ENCODE data around the gene BEST4.
A peak's percentile ranks its signal among the peaks of the same experiment; 100 is the strongest.
"Not testable (repeated sequence)": the region's sequence is repeated elsewhere in the genome, so short reads cannot be mapped to it uniquely, and the experiment has no call there.

BEST4 gene

DNA sequence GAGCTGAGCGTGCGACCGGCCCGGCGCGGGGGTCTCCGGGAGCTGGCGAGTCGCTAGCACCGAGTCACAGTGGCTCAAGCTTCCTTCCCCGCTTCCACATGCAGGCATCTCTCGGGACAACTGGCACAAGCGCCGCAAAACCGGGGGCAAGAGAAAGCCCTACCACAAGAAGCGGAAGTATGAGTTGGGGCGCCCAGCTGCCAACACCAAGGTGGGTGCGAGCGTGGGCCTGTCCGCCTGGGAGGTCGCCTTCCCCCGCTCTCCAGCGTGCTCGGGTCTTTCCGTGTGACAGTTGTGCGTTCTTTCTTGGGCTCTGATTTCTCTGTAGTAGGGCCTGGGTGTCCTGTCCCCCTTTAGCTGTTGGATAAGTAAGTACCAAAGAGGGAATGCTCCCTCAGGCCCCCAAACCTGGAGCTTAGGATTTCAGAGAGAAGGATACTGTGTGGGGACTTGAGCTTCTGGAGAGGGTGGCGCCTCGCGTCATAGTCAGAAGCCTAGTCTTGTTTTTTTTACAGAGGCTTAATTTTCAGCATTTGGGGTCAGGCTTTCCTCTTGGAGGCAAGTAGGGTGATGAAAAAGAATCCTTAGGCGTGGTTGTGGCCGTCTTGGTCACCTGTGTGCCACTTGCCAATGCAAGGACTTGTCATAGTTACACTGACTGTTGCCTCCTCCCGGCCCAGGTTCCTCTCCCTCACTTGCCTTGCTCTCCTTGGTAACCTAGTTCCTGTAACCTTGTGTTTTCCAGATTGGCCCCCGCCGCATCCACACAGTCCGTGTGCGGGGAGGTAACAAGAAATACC is 11.8 kb downstream of the BEST4 start:
- H3K4me3 ChIP-seq (ENCODE audit: control insufficient read depth, low read depth, low read length), result peak overlapping the region; percentile 83
- TF ChIP-seq, protein P1, sequence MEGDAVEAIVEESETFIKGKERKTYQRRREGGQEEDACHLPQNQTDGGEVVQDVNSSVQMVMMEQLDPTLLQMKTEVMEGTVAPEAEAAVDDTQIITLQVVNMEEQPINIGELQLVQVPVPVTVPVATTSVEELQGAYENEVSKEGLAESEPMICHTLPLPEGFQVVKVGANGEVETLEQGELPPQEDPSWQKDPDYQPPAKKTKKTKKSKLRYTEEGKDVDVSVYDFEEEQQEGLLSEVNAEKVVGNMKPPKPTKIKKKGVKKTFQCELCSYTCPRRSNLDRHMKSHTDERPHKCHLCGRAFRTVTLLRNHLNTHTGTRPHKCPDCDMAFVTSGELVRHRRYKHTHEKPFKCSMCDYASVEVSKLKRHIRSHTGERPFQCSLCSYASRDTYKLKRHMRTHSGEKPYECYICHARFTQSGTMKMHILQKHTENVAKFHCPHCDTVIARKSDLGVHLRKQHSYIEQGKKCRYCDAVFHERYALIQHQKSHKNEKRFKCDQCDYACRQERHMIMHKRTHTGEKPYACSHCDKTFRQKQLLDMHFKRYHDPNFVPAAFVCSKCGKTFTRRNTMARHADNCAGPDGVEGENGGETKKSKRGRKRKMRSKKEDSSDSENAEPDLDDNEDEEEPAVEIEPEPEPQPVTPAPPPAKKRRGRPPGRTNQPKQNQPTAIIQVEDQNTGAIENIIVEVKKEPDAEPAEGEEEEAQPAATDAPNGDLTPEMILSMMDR (conservative IDR thresholded peaks at IDR 0.05; ENCODE audit: control insufficient read depth, insufficient read depth, low read depth, low read length), result no peak
- no peak for DNase-seq (ENCODE audit: low read depth)

DNA sequence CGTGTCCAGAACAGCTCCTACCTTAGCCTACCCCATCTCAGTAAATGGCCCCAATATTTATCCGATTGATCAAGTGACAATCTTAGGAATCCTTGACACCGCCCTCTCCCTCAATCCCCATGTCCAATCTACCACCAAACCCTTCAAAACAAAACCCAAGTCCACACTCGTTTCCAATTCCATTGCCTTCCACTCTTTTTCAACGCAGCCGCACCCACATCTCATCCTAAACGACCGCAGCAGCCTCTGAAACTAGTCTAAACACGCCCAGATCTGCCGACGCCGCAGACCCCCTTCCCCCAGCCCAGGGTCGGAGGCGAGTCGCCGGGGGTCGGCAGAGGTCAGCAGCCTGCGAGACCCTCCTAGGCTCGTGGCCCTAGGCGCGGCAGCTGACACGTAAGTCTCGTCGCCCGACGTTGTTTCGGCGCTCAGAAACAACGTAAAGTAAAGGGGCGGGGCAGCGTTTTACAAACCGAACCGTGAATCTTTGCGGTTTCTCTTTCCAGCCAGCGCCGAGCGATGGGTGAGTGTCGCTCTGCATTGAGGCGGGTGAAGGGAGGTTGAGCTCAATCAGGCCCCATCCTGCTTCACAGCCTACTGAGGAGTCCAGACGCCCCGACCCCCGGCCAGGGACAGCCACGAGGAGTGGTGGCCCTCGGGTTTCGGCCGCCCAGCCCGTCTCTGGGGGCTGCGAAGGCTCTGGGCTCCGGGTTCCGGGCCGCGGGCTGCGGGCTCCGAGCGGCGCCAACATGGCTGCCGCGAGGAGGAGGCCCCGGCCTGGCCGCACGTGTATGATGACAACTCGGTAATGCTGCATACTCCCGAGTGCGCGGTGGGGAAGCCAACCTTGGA is 12.7 kb downstream of the BEST4 start, which contains the start of gene RPS8:
Gene RPS8, plus strand, starts transcription at position 463 of the 852 bp plus-strand sequence. Its CDS starts 57 bp downstream, at position 520.
- DNase-seq (ENCODE audit: low read depth), result peak; percentile 93
- peak within 1 kb of the TSS; percentile 83 for H3K4me3 ChIP-seq (ENCODE audit: control insufficient read depth, low read depth, low read length)

DNA sequence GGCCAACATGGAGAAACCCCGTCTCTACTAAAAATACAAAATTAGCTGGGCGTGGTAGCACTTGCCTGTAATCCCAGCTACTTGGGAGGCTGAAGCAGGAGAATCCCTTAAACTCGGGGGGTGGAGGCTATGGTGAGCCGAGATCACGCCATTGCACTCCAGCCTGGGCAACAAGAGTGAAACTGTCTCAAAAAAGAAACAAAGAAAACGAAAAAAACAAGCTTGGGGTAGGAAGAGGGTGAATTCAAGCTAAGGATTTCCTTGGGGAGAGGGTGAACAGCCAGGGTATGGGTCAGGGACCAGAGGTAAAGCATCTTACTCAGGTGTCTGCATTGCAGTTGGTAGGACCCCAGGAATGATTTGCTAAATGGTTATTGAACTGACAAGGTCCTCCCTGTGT is 21.5 kb downstream of the BEST4 start:
- not testable (repeated sequence) for DNase-seq (ENCODE audit: low read depth); H3K4me3 ChIP-seq (ENCODE audit: control insufficient read depth, low read depth, low read length)

More for the DNA sequence above, 12.7 kb downstream of the BEST4 start, which contains the start of gene RPS8:
- TF ChIP-seq, protein P1 (conservative IDR thresholded peaks at IDR 0.05; ENCODE audit: control insufficient read depth, insufficient read depth, low read depth, low read length), result no peak

DNA sequence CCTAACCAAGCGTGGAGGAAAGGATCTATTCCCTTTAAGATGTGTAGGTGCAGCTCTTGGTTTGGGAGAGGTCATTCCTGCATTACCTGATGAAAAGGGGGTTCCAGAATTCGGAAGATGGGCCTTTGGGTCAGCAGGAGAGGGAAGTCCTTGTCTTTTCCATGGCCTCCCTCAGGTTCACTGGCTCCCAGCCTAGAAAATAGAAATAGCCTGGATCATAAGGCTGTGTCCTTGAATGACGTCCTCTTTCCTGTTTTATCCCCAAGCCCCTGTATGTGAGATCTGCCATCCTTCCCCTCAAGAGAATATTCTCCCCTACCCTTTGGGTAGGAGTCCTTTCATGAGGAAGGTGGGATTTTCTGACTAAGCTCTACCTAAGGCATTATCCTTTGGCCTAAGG is 27.1 kb downstream of the BEST4 start:
- no peak for DNase-seq (ENCODE audit: low read depth)
- TF ChIP-seq, protein P1 (conservative IDR thresholded peaks at IDR 0.05; ENCODE audit: control insufficient read depth, insufficient read depth, low read depth, low read length), result no peak
- H3K4me3 ChIP-seq (ENCODE audit: control insufficient read depth, low read depth, low read length), result no peak overlapping the region

DNA sequence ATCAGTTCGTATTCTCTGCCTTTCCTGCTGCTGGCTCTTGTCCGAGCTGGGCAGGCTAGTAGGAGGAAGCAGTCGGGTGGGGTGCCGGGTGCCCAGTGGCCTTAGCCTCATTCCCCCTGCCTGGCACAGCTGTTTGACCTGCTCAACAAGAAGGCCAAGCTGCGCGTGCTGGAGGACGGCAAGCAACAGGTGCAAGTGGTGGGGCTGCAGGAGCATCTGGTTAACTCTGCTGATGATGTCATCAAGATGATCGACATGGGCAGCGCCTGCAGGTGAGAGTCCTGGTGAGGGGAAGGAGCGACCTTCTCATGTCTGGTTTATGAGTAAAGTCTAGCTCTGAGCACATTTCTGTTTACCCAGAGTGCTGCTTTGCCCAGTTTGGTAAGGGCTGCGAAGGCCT is 28.9 kb downstream of the BEST4 start:
- no peak overlapping the region for H3K4me3 ChIP-seq (ENCODE audit: control insufficient read depth, low read depth, low read length)
- TF ChIP-seq, protein P1 (conservative IDR thresholded peaks at IDR 0.05; ENCODE audit: control insufficient read depth, insufficient read depth, low read depth, low read length), result no peak
- DNase-seq (ENCODE audit: low read depth), result no peak

DNA sequence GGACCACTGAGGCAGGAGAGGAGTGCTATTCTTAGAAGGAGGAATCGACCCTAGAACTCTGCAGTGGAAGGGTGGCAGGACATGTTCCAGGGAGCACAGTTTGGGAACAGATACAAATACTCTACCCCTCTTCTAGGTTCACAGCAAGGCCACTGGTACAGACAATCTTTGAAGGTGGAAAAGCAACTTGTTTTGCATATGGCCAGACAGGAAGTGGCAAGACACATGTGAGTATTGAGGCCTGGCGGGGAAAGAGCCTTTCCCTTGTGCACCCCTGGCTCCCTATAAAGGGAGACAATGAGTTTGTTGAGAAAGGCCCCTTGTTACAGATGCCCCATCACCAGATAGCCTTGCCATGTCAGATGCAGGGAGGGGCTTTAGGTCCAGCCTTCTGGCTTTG is 30.6 kb downstream of the BEST4 start:
- TF ChIP-seq, protein P1 (conservative IDR thresholded peaks at IDR 0.05; ENCODE audit: control insufficient read depth, insufficient read depth, low read depth, low read length), result no peak
- no peak overlapping the region for H3K4me3 ChIP-seq (ENCODE audit: control insufficient read depth, low read depth, low read length)
- DNase-seq (ENCODE audit: low read depth), result no peak

DNA sequence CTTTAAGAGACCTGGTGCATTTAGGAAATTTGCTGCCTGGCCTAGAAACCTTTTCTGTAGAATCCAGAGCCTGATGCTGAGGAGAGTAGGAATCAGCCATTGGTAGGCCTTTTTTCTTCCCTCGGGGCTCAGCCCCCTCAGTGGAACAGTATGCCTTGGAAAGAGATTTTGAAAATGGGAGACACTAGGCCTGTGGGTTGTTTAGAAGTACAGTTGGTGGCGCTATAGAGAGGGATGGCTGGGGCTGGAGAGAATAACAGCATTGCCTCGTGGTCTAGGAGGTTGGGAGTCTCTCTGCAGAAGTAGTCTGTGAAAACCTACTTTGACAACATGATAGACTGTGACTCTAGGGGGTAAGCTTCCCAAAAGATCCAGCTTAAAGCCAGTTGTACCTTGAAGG is 40.1 kb downstream of the BEST4 start:
- DNase-seq (ENCODE audit: low read depth), result no peak
- TF ChIP-seq, protein P1 (conservative IDR thresholded peaks at IDR 0.05; ENCODE audit: control insufficient read depth, insufficient read depth, low read depth, low read length), result peak; percentile 13
- no peak overlapping the region for H3K4me3 ChIP-seq (ENCODE audit: control insufficient read depth, low read depth, low read length)
